H1 (cell line): Measurements from ENCODE around the gene ZNF629. TPM values are rescaled to one million over a fixed set of nuclear protein-coding genes. Genes with fewer than 3 reads are reported as not detected.
A peak's percentile ranks its signal among the peaks of the same experiment; 100 is the strongest.

Source experiments
- CTCF ChIA-PET: fragments of 300-600 bp; sonication (Branson Sonifier 250); formaldehyde crosslinking; loops from one replicate; lab custom pipeline; 2021; ENCODE audit not compliant: partially characterized antibody; lab: Charles Lee
- POLR2A ChIA-PET: fragments of 300-600 bp; sonication (Branson Sonifier 250); formaldehyde crosslinking; loops from one replicate; lab custom pipeline; 2021; ENCODE audit warnings: inconsistent platforms; ENCODE audit not compliant: partially characterized antibody; lab: Charles Lee
- DNase-seq, 2 experiments: peaks; one replicate each; pipeline versions ENCODE4 v3.0.0 to v3.0.0-alpha.2; 2010 to 2022; ENCODE audit warnings: low spot score in 2 of 2, low read depth in 1 of 2, mixed read lengths in 1 of 2
- FAIRE-seq: peaks from 2 replicates; lab custom pipeline; 2011; peaks lifted over from hg19 to GRCh38; lab: Jason Lieb, UNC
- H2AFZ ChIP-seq: 2 replicates; pipeline ENCODE4 v1.8.1; 2012; ENCODE audit warnings: low read length, inconsistent platforms
- H2AK5ac ChIP-seq: 2 replicates; pipeline ENCODE4 v1.6.1; 2013; ENCODE audit warnings: low read depth, low read length
- H2BK120ac ChIP-seq: replicated peaks from 2 replicates; pipeline ENCODE3; 2013; ENCODE audit warnings: low read depth, low read length, inconsistent platforms
- H2BK12ac ChIP-seq: 2 replicates; pipeline ENCODE4 v1.6.1; 2013; ENCODE audit warnings: low read depth, low read length
- H2BK15ac ChIP-seq: 2 replicates; pipeline ENCODE4 v1.6.1; 2013; ENCODE audit warnings: low read length
- H2BK20ac ChIP-seq: 2 replicates; pipeline ENCODE4 v1.6.1; 2013; ENCODE audit warnings: low read length
- H2BK5ac ChIP-seq: 2 replicates; pipeline ENCODE4 v1.6.1; 2013; ENCODE audit warnings: low read depth, low read length
- H3K14ac ChIP-seq: 2 replicates; pipeline ENCODE4 v1.6.1; 2013; ENCODE audit warnings: inconsistent platforms; ENCODE audit not compliant: insufficient read length
- H3K18ac ChIP-seq: 2 replicates; pipeline ENCODE4 v1.6.1; 2013; ENCODE audit warnings: low read length; ENCODE audit errors: extremely low read depth
- H3K23ac ChIP-seq: 2 replicates; pipeline ENCODE4 v1.6.1; 2013; ENCODE audit warnings: inconsistent platforms; ENCODE audit not compliant: insufficient read length
- H3K23me2 ChIP-seq: 2 replicates; pipeline ENCODE4 v1.6.1; 2013; ENCODE audit warnings: low read depth, low read length
- H3K27ac ChIP-seq: 2 replicates; pipeline ENCODE4 v1.6.1; 2011; ENCODE audit warnings: low read depth, low read length, inconsistent platforms
- H3K27me3 ChIP-seq, 4 experiments: replicated peaks in 1 of 4; 1 replicate in 1 of 4; 2 replicates in 3 of 4; pipeline versions ENCODE4 v1.6.1 to v1.8.1; 2011 to 2013; ENCODE audit warnings: low read length in 3 of 4, mild to moderate bottlenecking in 3 of 4, inconsistent platforms in 2 of 4, mixed read lengths in 2 of 4, moderate library complexity in 1 of 4; ENCODE audit not compliant: control insufficient read depth in 3 of 4, insufficient read depth in 3 of 4; ENCODE audit errors: extremely low read depth in 1 of 4
- H3K36me3 ChIP-seq, 4 experiments: 2 replicates each; pipeline versions ENCODE4 v1.6.1 to v1.8.1; 2011 to 2013; ENCODE audit warnings: mild to moderate bottlenecking in 4 of 4, low read length in 3 of 4, moderate library complexity in 2 of 4, control low read depth in 1 of 4, inconsistent platforms in 1 of 4; ENCODE audit not compliant: insufficient read depth in 4 of 4, control insufficient read depth in 2 of 4
- H3K4ac ChIP-seq: replicated peaks from 2 replicates; pipeline ENCODE3; 2013; ENCODE audit warnings: low read length, low read depth, mixed read lengths, inconsistent platforms; ENCODE audit not compliant: insufficient read length
- H3K4me1 ChIP-seq, 4 experiments: replicated peaks in 1 of 4; 1 replicate in 1 of 4; 2 replicates in 3 of 4; pipeline versions ENCODE4 v1.6.1 to v1.8.1; 2011 to 2013; ENCODE audit warnings: low read length in 3 of 4, inconsistent platforms in 2 of 4, mixed read lengths in 1 of 4; ENCODE audit not compliant: insufficient read depth in 4 of 4, control insufficient read depth in 3 of 4
- H3K4me2 ChIP-seq, 2 experiments: 2 replicates each; pipeline versions ENCODE4 v1.6.1 to v1.8.1; 2011 to 2013; ENCODE audit warnings: low read depth in 2 of 2, low read length in 2 of 2, control low read depth in 1 of 2, inconsistent platforms in 1 of 2, mild to moderate bottlenecking in 1 of 2; ENCODE audit not compliant: insufficient read depth in 1 of 2
- H3K4me3 ChIP-seq, 4 experiments: fragments of 200-600, 300-600 bp in 1 of 4; sonication (generic), shearing (Covaris generic), sonication (Bioruptor Twin) in 1 of 4; 2 replicates each; pipeline versions ENCODE4 v1.5.1 to v1.8.1; 2011 to 2016; ENCODE audit warnings: low read length in 4 of 4, low read depth in 3 of 4, control low read depth in 2 of 4, inconsistent platforms in 2 of 4, mild to moderate bottlenecking in 2 of 4, mixed read lengths in 1 of 4, moderate library complexity in 1 of 4; ENCODE audit not compliant: insufficient read depth in 2 of 4; ENCODE audit errors: extremely low read depth in 1 of 4
- H3K56ac ChIP-seq: replicated peaks from 2 replicates; pipeline ENCODE3; 2013; ENCODE audit warnings: low read depth, mild to moderate bottlenecking, mixed read lengths, low read length, inconsistent platforms; ENCODE audit not compliant: insufficient read length
- H3K79me1 ChIP-seq: 2 replicates; pipeline ENCODE4 v1.6.1; 2013; ENCODE audit warnings: low read depth, low read length, control low read depth
- H3K79me2 ChIP-seq, 2 experiments: 2 replicates each; pipeline versions ENCODE4 v1.6.1 to v1.8.1; 2012 to 2013; ENCODE audit warnings: low read length in 2 of 2, mild to moderate bottlenecking in 2 of 2, inconsistent platforms in 1 of 2; ENCODE audit not compliant: insufficient read depth in 2 of 2, control insufficient read depth in 1 of 2
- H3K9ac ChIP-seq, 4 experiments: replicated peaks in 1 of 4; 1 replicate in 1 of 4; 2 replicates in 3 of 4; pipeline versions ENCODE4 v1.6.1 to v1.8.1; 2011 to 2013; ENCODE audit warnings: low read depth in 3 of 4, low read length in 3 of 4, control low read depth in 2 of 4, mild to moderate bottlenecking in 2 of 4, moderate library complexity in 2 of 4, inconsistent platforms in 1 of 4; ENCODE audit errors: extremely low read depth in 1 of 4
- H3K9me3 ChIP-seq, 2 experiments: 2 replicates each; pipeline versions ENCODE4 v1.6.1 to v1.8.1; 2012 to 2013; ENCODE audit warnings: mild to moderate bottlenecking in 2 of 2, moderate library complexity in 2 of 2, control low read depth in 1 of 2, inconsistent platforms in 1 of 2, low read depth in 1 of 2, low read length in 1 of 2, mixed read lengths in 1 of 2; ENCODE audit not compliant: insufficient read depth in 2 of 2
- H4K20me1 ChIP-seq, 2 experiments: replicated peaks in 1 of 2; 2 replicates each; pipeline versions ENCODE3 to v1.8.1; 2011 to 2013; ENCODE audit warnings: inconsistent platforms in 2 of 2, low read length in 2 of 2, mild to moderate bottlenecking in 1 of 2; ENCODE audit not compliant: insufficient read depth in 2 of 2, control insufficient read depth in 1 of 2
- H4K5ac ChIP-seq: 2 replicates; pipeline ENCODE4 v1.6.1; 2013; ENCODE audit warnings: low read length, low read depth, mixed read lengths, inconsistent platforms; ENCODE audit not compliant: insufficient read length
- H4K8ac ChIP-seq: 2 replicates; pipeline ENCODE4 v1.8.0; 2013; ENCODE audit warnings: mild to moderate bottlenecking, moderate library complexity, low read length, inconsistent platforms; ENCODE audit not compliant: insufficient read depth; ENCODE audit errors: extremely low read depth
- H4K91ac ChIP-seq: replicated peaks from 2 replicates; pipeline ENCODE3; 2013; ENCODE audit warnings: low read length, mixed read lengths, inconsistent platforms; ENCODE audit not compliant: insufficient read length
- ASH2L ChIP-seq: fragments of 200-600, 300-600 bp; sonication (generic); IDR thresholded peaks from one replicate; pipeline ENCODE4 v1.7.1; 2017; ENCODE audit warnings: low read length
- ATF3 ChIP-seq: IDR thresholded peaks from 2 replicates; pipeline ENCODE4 v1.6.1; 2011; ENCODE audit warnings: low read depth, mild to moderate bottlenecking, low read length; ENCODE audit not compliant: insufficient read depth
- KDM5A ChIP-seq: fragments of 200-600 bp; IDR thresholded peaks from 2 replicates; pipeline ENCODE4 v1.7.1; 2012; ENCODE audit warnings: mild to moderate bottlenecking, low read length, inconsistent platforms, mixed read lengths
- POU5F1 ChIP-seq: IDR thresholded peaks from 2 replicates; pipeline ENCODE4 v1.6.1; 2011; ENCODE audit warnings: low read depth, mild to moderate bottlenecking, low read length, moderate library complexity
- RBBP5 ChIP-seq: IDR thresholded peaks from 2 replicates; pipeline ENCODE4 v1.7.1; 2012; ENCODE audit warnings: low read depth, mild to moderate bottlenecking, inconsistent platforms, low read length, moderate library complexity, borderline replicate concordance
- RNF2 ChIP-seq: fragments of 200-900, 300-1000 bp; sonication (generic); IDR thresholded peaks from 2 replicates; pipeline ENCODE4 v1.7.1; 2016; ENCODE audit warnings: borderline replicate concordance, low read depth, mild to moderate bottlenecking, antibody characterized with exemption, low read length; ENCODE audit not compliant: poor library complexity, severe bottlenecking; ENCODE audit errors: missing control alignments
- SAP30 ChIP-seq: fragments of 300-600 bp; sonication (generic); IDR thresholded peaks from 2 replicates; pipeline ENCODE4 v1.7.1; 2012; ENCODE audit warnings: low read length, moderate library complexity, mild to moderate bottlenecking, inconsistent platforms; ENCODE audit not compliant: insufficient read depth, insufficient replicate concordance
- SIN3A ChIP-seq, 2 experiments: IDR thresholded peaks in 1 of 2; conservative IDR thresholded peaks in 1 of 2; 2 replicates each; pipeline ENCODE4 v1.6.1; 2011 to 2012; ENCODE audit warnings: low read length in 2 of 2, improper control_type of control experiment in 1 of 2, low read depth in 1 of 2, mild to moderate bottlenecking in 1 of 2
- TCF12 ChIP-seq: IDR thresholded peaks from 2 replicates; pipeline ENCODE4 v1.6.1; 2011; ENCODE audit warnings: low read depth, mild to moderate bottlenecking, low read length
- TEAD4 ChIP-seq: IDR thresholded peaks from 2 replicates; pipeline ENCODE4 v1.6.1; 2012; ENCODE audit warnings: low read depth, low read length, inconsistent platforms, mixed read lengths
- ZNF274 ChIP-seq: IDR thresholded peaks from 2 replicates; pipeline ENCODE4 v1.7.0; 2012; ENCODE audit warnings: low read length, borderline replicate concordance; ENCODE audit errors: extremely low read depth
- WGBS, 2 experiments: shearing (Covaris generic) in 1 of 2; methylation state at CpG; one replicate each; pipeline versions ENCODE4 v1.1.6 to v1.1.7; 2013 to 2015; ENCODE audit warnings: low lambda C conversion rate in 2 of 2, mixed read lengths in 2 of 2, inconsistent platforms in 1 of 2, low coverage in 1 of 2, missing lambda C conversion rate in 1 of 2; ENCODE audit not compliant: insufficient replicate concordance in 2 of 2, insufficient coverage in 1 of 2, insufficient read length in 1 of 2; ENCODE audit errors: extremely low coverage in 1 of 2, missing lambda C conversion rate in 1 of 2; 5-methylcytosine and 5-hydroxymethylcytosine counted together
- polyA plus RNA-seq, 7 experiments: library from polyadenylated mRNA; depleted of rRNA in 3 of 7; stranded (reverse) in 5 of 7; unstranded in 2 of 7; fragments of >200 nt in 5 of 7; fragments of 200-250 nt in 2 of 7; gene quantifications; 1 replicate in 5 of 7; 2 replicates in 1 of 7; 4 replicates in 1 of 7; pipeline versions ENCODE4 v1.2.1 to v1.2.3, GENCODE V29; 2011 to 2013; ENCODE audit warnings: missing spikeins in 2 of 7, mixed read lengths in 2 of 7
- total RNA-seq: library from RNA; stranded (reverse); fragmentation: NEBNext Ultra II Directional; extraction: Animal tissue kit (Norgen Biotek cat#: 25700); gene quantifications from 2 replicates; pipeline ENCODE4 v1.2.1, GENCODE V29; 2021

The ZNF629 gene
- total and polyA plus RNA-seq, 2 of the 8 experiments (the other 6 are each of a cell fraction or from before 2014, with no cell fraction given) = 11.0 to 19.5 TPM

- H2AFZ ChIP-seq = no peak overlapping the region
- H3K23ac ChIP-seq = no peak overlapping the region
- H2BK5ac ChIP-seq = no peak overlapping the region
- H3K79me2 ChIP-seq = peaks cover 4 to 20% of the 10 kb centered on the region in 2 experiments; a peak in 2 of 4 replicates
- H3K9me3 ChIP-seq = no peaks in the 10 kb centered on the region
- no peak overlapping the region for H2AK5ac ChIP-seq
- peaks cover 14% of the 10 kb centered on the region for H3K23me2 ChIP-seq
- H3K4me3 ChIP-seq = no peak overlapping the region
- POLR2A ChIA-PET = interaction anchor here (0.6 to 9.0 kb wide), 11 partner anchors 9 to 366 kb away, joined by 3 to 92 read pairs (median 4); partner anchors contain the start of gene PHKG2
- H3K14ac ChIP-seq = no peak overlapping the region
- no peak overlapping the region for H3K4ac ChIP-seq
- CTCF ChIA-PET = interaction anchor here (0.8 to 1.8 kb wide), 5 partner anchors 9 to 182 kb away, joined by 3 to 6 read pairs (median 5); partner anchors contain the start of gene PHKG2
- H2BK120ac ChIP-seq = no peak overlapping the region
- H4K20me1 ChIP-seq = peaks cover 5 to 10% of the 10 kb centered on the region in 2 experiments
- H4K8ac ChIP-seq = no peak overlapping the region
- no peaks in the 10 kb centered on the region; a peak in 1 of 7 replicates for H3K27me3 ChIP-seq
- H2BK12ac ChIP-seq = no peak overlapping the region
- 86% methylated on average over 7 of the region's 7 CpGs; no CpG with 5 or more reads in 1 of the 2 experiments for WGBS, 2 experiments
- no peak overlapping the region for H2BK20ac ChIP-seq
- H2BK15ac ChIP-seq = no peak overlapping the region
- peaks cover 7 to 27% (median 17%) of the 10 kb centered on the region in 4 experiments for H3K36me3 ChIP-seq
- FAIRE-seq = no peak
- H3K4me2 ChIP-seq = peak overlapping the region in 1 of 2 experiments; percentile 68; a peak in 1 of 4 replicates
- H3K9ac ChIP-seq = no peak overlapping the region
- H3K4me1 ChIP-seq = peaks cover 0 to 11% (median 2%) of the 10 kb centered on the region in 4 experiments; a peak in 4 of 7 replicates
- no peak overlapping the region for H4K91ac ChIP-seq
- H3K79me1 ChIP-seq = peaks cover 3% of the 10 kb centered on the region; the same call in 1 of the 2 replicates
- H3K27ac ChIP-seq = no peak overlapping the region
- no peak overlapping the region for H3K18ac ChIP-seq
- H4K5ac ChIP-seq = no peak overlapping the region
- DNase-seq = no peak
- no peak overlapping the region for H3K56ac ChIP-seq
- TF ChIP-seq ATF3 (no peak), ASH2L (no peak), SIN3A (conservative IDR thresholded peaks at IDR 0.05 in 1 of 2, IDR thresholded peaks at IDR 0.05 in 1 of 2; ENCODE audit: low read depth in 1 of 2, low read length in 2 of 2) (no peak), RNF2 (no peak), POU5F1 (no peak), TEAD4 (no peak), KDM5A (no peak), RBBP5 (no peak), SAP30 (no peak), TCF12 (no peak), ZNF274 (no peak)
Observed at GRCh38 chr16:30760001-30760559, 26.9 kb downstream of the ZNF629 start.
